Islet precursor cell (in vitro differentiated cells): ENCODE measurements around the gene HMX3.

Experiments
- DNase-seq: peaks from one replicate; pipeline ENCODE4 v3.0.0-alpha.2; 2018

Gene HMX3

GRCh38 chr10:123134915-123135414 lies 805 bp upstream of the HMX3 start:
- no peak for DNase-seq

- no peak for DNase-seq
These were observed 543 bp downstream of the HMX3 start for GRCh38 chr10:123136221-123136805.

GRCh38 chr10:123136806-123137642 lies 1.3 kb downstream of the HMX3 start:
- peak; percentile 69 for DNase-seq

- no peak for DNase-seq
These were observed 3.4 kb downstream of the HMX3 start for GRCh38 chr10:123139165-123139520.

GRCh38 chr10:123139521-123140163 lies 3.9 kb downstream of the HMX3 start:
- peak; percentile 96 for DNase-seq

GRCh38 chr10:123140164-123140982 lies 4.6 kb downstream of the HMX3 start:
- DNase-seq = peak; percentile 64

- DNase-seq = no peak
These were observed 5.2 kb downstream of the HMX3 start for GRCh38 chr10:123140983-123141390.

- DNase-seq = no peak
These were observed 6.3 kb downstream of the HMX3 start for GRCh38 chr10:123141791-123142700.

GRCh38 chr10:123142701-123143161 lies 7.0 kb downstream of the HMX3 start:
- no peak for DNase-seq

- DNase-seq = no peak
These were observed 7.5 kb downstream of the HMX3 start for GRCh38 chr10:123143162-123143824.

- no peak for DNase-seq
These were observed 8.0 kb downstream of the HMX3 start for GRCh38 chr10:123143825-123144168.

- DNase-seq = no peak
These were observed 9.1 kb downstream of the HMX3 start for GRCh38 chr10:123144697-123145541.

GRCh38 chr10:123145542-123146012 lies 9.8 kb downstream of the HMX3 start:
- DNase-seq = no peak

- DNase-seq = no peak
These were observed 10.5 kb downstream of the HMX3 start for GRCh38 chr10:123146013-123146893.

GRCh38 chr10:123146894-123147634 lies 11.3 kb downstream of the HMX3 start:
- no peak for DNase-seq

- no peak for DNase-seq
These were observed 12.1 kb downstream of the HMX3 start, which contains the start of gene HMX2 for GRCh38 chr10:123147635-123148413. Gene HMX2, plus strand, starts transcription at chr10:123148136. Its CDS starts 243 bp downstream, at chr10:123148379.

- no peak for DNase-seq
These were observed 12.8 kb downstream of the HMX3 start for GRCh38 chr10:123148414-123149161.
